ENCODE measurements around the gene SELL. TPM values are rescaled to one million over a fixed set of nuclear protein-coding genes. Genes with fewer than 3 reads are reported as not detected.
"Not testable (repeated sequence)": the region's sequence is repeated elsewhere in the genome, so short reads cannot be mapped to it uniquely, and the experiment has no call there.

SELL gene
- not detected for polyA plus RNA-seq (2013, experiment 1 of 2; ENCODE audit: insufficient read length)
- 0.26 TPM for polyA plus RNA-seq (2013, experiment 2 of 2; ENCODE audit: insufficient read length)

DNA sequence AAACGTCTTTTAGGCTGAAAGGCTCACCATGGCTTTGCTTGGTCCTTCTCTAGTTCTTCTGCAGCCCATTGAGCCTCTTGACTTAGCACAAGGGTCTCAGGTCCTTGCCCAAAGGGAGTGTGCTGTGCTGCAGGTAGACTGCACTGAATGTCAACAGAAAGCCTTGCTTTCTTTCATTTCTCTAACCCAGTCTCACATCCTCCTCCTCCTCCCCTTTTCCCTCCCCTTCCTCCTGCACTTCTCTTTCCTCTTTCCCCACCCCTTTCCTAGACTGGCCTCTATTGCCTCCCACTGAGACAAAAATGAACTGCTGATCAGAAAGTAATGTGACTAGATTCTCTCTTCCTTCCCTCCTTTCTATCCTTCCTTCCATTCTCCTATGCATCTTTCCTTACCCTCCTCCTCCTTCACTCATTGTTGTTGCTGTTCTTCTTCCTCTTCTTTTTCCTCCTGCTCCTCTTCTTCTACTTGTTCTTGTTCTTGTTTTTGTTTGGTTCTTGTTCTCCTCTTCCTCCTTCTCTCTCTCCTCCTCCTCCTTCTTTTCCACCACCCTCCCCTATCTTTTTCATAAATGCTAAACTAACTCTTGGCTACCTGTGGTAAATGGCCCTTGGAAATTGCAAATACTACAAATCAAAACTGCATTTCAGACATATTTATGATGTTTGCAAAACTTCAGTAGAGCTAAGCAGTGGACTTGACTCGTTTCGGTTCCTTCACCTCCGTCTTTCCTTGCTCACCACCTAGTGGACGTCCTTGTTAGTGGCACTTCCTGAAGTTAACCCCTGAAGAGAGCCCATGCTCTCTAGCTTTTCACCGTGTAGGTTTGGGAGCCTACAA lies at the start of gene SELL:
Gene SELL (minus strand): TSS at position 152 of the 840 bp plus-strand sequence. CDS start 122 bp downstream, at position 30.
- peak; percentile 50 for DNase-seq

DNA sequence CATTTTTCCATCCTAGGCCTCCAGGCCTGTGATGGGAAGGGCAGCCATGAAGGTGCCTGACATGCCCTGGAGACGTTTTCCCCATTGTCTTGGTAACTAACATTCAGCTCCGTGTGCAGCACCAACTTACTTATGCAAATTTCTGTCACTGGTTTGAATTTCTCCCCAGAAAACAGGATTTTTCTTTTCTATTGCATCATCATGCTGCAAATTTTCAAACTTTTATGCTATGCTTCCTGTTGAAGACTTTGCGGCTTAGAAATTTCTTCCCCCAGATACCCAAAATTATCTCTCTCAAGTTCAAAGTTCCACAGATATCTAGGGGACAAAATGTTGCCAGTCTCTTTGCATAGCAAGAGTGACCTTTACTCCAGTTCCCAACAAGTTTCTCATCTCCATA lies 47.6 kb upstream of the SELL start:
- DNase-seq, result no peak

DNA sequence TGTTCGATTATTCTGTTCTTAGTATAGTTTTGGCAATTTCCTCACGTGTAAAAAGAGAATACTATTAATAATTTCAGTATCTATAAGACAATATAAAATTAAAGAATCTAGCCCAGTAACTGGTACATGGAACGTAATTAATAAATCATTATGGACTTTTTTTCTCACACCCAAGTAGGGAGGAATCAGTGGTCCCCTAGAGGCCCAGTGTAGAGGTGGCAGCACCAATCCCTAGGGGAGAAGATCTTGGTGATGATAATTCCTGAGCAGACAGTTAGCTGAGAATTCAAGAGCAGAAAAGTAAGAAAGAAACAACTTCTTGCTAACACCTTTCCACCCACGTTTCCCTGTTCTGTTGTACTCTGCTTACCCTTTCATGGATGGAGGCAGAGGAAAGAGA lies 42.1 kb upstream of the SELL start:
- no peak for DNase-seq

DNA sequence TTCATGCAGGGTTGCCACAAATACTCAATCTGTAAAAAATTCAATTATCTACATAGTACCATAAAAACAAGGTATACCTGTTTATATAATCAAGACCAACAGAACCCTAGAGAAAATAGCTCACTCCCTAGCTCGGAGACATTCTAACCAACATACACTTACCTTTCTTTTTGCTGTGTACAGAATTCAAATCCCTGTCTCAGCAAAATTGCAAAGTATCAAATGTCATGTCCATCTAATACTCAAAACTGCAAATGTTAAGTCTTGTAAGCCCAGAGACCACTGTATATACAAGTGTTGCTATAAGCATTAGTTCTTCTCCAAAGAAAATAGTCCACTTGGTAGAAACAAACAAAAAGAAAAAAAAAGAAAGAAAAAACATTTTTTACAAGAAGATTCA lies 38.6 kb upstream of the SELL start:
- DNase-seq, result no peak

DNA sequence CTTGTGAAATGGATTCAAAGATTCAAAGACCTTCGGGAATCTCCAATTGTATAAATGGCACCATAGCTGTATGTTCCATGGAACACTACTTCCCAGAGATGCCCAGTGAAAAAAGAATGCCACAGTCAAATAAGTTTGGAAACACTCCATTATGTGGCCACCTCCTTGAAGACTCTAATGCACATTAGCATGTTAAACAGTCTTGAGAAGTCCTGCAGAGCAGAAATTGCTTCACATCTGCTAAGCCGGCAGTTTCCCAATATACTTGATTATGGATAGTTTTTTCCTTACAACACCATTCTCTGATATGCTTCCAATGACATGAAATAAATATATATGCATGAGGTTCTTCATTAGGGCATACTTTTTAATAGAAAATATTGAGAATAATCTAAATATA lies 35.1 kb upstream of the SELL start:
- DNase-seq, result no peak

DNA sequence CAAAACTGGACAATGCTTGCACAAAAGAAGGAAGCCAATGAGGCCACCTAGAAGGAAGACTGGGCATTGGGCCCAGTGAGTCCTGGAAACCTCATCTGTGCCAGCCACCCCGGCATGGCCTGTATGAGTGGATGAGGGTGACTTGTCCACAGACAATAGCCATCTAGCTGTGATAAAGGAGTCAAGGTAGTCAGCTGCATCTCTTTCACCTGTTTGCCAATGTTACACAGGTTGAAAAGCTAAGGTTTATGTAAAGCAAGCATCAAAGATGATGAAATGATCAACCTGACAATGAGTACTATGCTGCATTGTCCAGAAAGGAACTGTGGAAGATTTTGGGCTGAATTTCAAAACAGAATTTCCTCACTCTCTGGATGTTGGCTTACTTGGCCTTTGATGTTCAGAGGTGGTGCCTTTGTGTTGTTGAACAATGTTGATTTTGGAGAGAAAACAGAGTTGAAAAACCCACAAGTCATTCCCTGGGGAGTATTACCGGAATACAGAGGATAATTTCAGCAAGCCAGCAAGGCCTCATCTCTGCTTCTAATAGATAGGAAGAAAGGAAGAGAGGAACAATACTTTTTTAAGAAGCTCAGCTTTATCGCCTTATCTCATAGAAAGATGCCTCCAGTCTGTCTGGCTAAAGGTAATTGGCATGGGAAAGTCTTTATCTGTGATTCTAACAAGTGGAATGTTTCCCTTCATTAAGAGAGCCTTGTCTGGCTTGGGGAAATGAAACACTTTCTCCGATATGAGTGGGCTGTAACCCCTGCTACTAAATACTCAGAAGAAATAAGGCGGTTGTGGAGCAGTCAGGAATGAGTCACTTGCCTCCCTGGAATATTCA lies 33.8 kb upstream of the SELL start:
- peak; percentile 2 for DNase-seq

DNA sequence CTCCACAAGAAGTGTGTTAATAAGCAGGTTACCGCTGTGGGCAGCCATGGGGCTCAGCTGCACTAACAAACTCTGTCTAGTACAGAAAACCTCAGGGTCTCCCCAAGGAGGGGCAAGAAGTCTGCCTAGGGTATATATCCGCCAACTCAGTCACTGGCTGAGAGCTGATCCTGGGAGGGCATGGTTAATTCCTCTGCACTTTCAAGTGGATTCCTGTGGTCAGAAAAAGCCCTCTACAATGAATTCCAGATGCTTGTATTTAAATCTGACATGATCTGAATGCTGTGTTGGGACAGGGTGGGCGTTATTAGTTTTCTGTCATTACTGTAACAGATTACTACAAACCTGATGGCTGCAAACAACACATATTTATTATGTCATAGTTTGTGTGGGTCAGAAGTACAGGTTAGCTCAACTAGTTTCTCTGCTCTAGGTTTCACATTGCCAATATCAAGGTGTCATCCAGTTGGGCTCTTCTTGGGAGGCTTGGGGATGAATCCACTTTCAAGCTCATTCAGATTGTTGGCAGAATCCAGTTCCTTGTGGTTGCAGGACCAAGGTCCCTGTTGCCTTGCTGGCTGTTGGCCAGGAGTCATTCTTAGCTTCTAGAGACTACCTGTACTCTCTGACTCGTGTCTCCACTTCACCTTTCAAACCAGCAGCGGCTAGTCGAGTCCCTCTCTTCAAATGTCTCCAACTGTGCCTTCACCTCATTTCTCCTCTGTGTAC lies 30.4 kb upstream of the SELL start:
- DNase-seq, result peak; percentile 84

DNA sequence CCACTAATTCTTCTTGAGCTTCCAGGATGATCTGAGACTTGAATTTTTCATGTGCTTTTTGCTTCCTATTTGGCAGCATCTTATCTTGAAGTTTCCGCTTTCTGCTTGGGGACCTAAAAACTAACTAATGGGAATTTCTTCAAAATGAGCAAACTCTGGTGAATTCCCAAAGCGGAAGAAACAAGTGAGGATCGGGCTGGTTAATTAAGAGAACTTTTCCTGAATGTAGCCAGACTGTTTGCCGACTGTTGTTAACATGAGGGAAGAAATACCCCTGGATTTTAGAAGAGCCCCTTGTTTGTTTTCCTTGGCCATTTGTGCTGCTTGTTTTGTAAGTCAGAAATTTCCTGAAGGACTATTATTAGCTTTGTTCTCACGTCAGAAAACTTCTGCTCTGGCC lies 28.6 kb upstream of the SELL start:
- DNase-seq, result no peak

DNA sequence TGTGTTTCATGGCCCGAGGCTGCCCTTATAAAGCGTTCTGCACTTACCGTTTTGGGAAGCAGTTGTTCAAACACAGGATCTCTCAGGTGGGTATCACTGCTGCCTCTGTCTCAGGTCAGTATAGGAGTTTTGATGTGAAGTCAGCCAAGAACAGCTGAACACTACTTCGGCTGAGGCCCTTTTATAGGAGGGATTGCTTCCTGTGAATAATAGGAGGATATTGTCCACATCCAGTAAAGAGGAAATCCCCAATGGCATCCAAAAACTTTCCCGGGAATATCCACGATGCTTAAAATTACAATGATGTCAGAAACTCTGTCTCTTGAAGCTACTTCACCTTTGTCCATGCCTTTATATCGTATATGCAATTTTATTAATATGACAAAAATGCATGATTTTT lies 22.5 kb upstream of the SELL start, which contains the start of gene SELE:
Gene SELE (minus strand): TSS at position 156 of the 400 bp plus-strand sequence. CDS start 467 bp downstream, outside the sequence.
- no peak for DNase-seq

DNA sequence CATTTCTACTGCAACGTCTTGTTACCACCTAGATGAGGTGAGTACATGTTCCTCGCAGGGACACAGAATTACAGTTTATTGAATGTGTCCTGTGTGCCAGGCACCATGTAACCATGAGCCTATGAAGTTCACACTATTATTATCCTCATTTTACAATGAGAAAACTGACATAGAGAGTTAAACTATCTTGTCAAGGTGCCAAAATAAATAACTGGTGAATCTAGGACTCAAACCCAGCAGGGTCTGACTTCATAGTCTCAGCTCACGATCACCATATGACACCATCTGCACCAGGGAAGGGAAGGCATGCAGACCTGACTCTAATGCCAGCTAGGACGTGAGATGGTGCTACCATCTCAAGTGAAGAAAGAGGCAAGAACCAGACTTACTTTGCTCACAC lies 20.0 kb upstream of the SELL start:
- peak; percentile 4 for DNase-seq

DNA sequence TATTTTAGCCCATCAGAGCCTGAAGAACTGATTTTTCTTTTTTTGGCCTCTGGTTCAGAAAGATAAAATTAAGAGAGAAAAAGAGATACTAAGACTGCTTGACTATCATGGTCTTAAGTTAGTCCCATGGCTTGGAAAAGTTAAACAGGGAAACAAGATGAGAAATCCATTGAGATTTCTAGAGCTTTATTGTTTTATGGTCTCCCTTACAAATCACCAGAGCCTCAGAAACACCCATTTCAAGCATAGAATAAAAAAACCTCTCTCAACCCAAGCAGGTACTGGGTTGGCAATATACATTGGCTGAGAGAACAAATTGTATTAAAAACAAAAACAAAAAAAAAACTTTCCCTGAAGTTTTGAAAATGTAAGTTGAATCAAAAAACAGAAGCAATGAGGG lies 18.6 kb upstream of the SELL start:
- DNase-seq, result no peak

DNA sequence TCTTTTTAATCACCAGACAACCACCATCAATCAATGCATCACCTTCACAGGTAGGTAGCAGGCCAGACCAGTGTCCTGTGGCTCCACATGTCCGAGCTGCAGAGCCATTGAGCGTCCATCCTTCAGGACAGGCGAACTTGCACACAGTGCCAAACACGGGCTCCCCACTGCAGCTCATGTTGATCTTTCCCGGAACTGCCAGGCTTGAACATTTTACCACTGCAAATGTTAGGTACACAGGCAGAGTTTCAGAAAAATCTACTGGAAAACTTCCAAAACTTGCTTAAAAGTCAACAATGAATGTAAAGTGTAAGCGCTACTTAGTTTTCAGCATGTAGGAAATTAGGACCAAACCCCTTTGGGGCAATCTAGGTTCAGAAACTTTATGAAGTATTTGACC lies 15.9 kb upstream of the SELL start:
- DNase-seq, result no peak

DNA sequence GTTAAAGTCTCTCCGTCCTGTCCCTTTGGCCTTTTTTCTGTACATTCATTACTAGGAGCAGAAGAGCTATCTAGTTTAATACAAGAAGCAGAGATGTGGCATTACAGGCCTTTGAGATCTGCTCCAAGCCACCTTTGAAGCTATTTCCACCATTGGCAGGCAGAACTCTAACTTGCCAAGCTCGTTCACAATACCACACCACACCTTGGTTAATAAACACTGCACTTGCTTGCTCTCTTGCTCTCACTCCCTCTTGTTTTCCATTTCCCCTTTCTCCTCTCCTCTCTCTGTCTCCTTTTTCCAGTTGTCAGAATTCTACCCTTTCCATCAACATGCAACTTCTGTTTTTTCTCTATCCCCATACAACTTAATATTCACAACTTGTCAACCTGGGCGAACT lies 15.4 kb upstream of the SELL start:
- no peak for DNase-seq

DNA sequence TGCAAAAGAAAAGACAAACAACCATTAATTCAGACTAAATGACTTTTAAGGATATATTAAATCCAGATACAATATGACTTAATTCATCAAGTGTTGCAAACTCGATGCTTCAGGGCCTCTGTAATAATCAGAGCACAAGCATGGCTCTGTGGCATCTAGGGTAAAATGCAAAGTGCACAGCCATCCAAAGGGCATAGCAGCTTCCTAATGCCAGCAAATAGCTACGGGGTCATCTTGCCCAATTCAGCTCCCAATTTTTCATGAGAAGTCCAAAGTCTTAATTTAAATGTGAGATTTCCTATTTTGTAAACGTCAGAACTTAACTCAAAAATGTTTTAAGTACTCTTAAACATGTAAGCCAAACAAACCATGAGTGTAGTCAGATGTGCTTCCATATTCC lies 14.5 kb upstream of the SELL start:
- no peak for DNase-seq

DNA sequence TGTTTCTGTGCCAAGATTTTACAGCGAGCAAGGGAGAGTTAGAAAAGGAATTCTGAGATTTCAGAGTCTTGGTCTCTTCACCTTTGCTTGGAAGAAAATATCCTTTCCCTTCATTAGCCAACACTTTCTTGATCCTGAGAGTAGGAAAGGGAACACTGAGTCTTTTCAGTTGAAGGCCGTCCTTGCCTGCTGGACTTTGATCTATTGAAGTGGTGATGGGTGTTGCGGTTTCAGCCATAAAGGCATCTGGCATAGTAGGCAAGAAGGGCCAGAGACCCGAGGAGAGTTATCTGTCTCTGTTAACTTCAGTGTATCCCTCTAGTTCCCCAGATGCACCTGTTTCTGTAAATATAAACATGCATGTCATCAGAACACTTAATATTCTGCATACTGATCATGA lies 12.7 kb upstream of the SELL start:
- DNase-seq, result no peak

DNA sequence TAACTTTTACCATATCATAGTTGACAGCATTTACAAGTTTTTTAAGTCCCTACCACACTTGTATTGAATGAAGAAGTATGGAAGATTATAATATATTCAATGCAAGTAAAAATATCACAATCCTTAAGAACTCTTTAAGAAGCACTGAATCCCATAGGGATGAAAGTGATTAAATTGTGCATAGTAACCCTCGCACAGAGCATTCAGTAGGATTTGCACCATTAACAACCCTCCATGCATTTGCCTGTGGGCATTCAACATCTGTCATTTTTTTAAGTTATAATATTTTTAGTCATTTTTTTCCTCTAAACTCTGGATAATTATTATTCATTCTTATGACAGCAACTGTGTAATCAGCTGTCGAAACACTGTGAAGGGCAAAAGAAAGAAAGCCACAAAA lies 12.3 kb upstream of the SELL start:
- DNase-seq, result no peak

DNA sequence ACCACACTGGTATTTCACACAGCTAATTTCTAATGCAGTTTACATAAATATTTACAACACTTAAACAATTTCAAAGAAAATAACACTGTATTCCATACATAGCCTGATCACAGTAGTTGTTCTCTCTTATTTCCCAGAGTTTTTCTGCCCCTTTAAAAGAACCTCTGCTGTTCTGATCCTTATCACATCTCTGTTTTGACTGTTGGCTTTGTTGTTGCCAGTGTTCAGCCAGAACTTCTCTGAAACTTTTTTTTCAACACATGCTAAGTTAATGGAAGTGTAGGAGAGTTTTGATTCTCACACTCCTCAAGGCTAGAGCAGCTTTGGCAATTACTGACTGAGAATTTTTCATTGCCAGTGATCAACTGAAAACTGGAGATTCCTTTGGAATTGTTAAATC lies 11.4 kb upstream of the SELL start:
- no peak for DNase-seq

DNA sequence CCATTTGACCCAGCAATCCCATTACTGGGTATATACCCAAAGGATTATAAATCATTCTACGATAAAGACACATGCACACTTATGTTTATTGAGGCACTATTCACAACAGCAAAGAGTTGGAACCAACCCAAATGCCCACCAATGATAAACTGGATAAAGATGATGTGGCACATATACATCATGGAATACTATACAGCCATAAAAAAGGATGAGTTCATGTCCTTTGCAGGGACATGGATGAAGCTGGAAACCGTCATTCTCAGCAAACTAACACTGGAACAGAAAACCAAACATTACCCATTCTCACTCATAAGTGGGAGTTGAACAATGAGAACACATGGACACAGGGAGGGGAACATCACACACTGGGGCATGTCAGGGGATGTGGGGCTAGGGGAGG lies 3.7 kb upstream of the SELL start:
- not testable (repeated sequence) for DNase-seq

DNA sequence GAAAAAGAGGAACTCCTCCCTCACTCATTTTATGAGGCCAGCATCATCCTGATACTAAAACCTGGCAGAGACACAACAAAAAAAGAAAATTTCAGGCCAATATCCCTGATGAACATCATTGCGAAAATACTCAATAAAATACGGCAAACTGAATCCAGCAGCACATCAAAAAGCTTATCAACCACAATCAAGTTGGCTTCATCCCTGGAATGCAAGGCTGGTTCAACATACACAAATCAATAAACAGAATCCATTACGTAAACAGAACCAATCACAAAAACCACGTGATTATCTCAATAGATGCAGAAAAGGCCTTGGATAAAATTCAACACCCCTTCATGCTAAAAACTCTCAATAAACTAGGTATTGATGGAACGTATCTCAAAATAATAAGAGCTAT lies 1.7 kb upstream of the SELL start:
- DNase-seq, result not testable (repeated sequence)

DNA sequence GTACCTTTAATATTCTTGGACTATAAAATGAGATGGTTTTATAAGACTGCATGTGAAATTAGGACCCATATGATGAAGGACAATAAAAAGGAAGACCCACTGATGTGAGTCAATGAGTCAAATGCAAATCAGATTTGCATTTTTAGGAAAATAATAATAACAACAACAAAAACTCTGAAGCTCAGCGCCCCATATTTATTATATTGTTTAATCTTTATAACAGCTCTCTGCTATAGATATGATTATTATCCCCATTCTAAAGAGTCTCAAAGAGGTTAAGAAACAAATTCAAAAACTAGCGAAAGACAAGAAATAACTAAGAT lies 850 bp upstream of the SELL start:
- DNase-seq, result no peak

DNA sequence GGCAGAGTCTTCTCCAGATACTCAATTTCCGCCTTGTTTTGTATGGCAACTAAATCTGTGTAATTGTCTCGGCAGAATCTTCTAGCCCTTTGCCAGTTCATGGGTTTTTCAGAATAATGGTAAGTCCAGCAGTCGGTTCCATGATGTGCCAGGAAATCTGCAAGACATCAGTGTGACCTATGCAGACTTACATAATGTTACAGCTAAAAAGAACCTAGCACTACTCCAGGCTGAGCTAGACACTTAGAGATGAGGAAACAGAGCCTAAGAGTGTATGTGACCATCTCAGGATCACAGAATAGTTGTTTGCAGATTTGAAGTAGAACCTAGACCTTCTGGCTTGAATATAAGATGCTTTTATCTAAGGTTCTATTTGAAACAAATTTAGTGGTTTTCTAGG lies 2.8 kb downstream of the SELL start:
- DNase-seq, result no peak

DNA sequence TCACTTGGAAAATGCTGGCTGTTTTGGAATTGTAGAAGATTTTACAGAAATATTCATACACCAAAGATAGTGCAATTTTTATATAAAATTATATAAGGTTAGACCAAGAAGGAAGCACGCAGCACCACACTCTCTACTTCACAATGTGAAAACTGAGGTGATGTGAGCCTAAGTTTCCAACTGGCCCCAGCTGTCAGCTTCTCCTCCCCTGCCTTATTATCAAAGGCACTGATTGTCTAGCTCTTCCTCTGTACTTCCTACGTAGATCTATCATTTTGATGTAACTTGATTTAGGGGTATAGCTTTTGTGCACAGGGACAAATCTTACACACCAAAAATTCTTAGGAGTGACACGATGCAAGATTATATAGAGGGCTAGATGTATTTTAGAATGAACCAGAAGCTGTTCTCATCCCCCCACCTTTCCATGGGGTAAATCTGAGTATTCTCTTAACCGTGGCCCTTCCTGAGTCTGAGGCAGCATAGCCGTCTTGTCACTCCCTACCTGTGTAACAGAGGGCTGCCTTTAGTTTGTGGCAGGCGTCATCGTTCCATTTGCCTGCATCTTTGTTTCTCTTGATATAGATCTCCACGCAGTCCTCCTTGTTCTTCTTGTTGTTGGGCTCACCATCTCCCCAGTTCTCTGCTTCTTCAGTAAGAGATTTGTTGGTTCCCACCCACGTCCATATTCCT lies 3.4 kb downstream of the SELL start:
- DNase-seq, result no peak

Data from fibroblast of skin of scalp (primary cell).